Non-pigmented ciliary epithelial cell (primary cell): Measurements from ENCODE around the gene SLC2A8.

Experiments
- DNase-seq: peaks from one replicate; pipeline ENCODE4 v3.0.0-alpha.2; 2010; ENCODE audit warnings: low read depth

SLC2A8 gene

DNA sequence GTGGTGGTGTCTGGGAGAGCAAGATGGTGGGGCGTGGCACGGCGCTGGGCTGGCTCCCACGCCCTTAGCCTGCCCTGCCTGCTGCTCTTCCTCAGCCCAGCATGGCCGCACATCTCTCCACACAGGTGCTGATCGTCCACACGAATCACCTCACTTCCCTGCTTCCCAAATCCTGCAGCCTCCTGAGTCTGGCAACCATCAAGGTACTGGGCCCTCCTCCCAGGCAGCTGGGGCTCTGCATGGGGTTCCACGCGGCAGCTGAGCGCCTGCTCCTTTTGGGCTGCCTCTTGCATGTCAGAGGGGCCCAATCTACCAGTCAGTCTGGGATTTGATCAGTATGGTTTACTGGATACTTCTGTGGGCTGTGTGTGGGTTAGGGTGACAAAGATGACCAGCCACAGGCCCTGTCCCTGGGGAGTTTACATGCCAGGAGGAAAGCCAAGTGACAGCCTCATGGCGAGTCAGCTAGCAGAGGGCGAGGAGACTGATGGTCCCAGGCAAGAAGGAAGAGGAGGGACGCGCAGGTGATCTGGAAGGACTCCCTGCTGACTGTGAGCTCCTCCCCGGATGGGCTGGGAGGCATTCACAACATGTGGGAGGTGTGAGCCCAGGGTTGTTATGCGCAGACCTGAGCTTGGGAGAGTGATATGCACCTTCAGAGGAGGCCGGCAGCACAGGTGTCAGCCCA is 60.4 kb downstream of the SLC2A8 start:
- DNase-seq, result no peak
